HepG2 (cell line): ENCODE results near the gene GPRIN1. TPM values are rescaled to one million over a fixed set of nuclear protein-coding genes. Genes with fewer than 3 reads are reported as not detected.

ENCODE experiments used
- ATAC-seq: fragments of 200-7000 bp; cut with Tn5 transposase; 3 replicates; pipeline ENCODE4 v1.9.1; 2020; ENCODE audit warnings: mild to moderate bottlenecking, moderate library complexity
- BruUV-seq: library from RNA; stranded (reverse); fragments of 400-500 nt; replicated peaks from 2 replicates; lab custom pipeline; 2021; lab: Mats Ljungman, UMichigan
- CTCF ChIA-PET: fragments of 300-600 bp; formaldehyde crosslinking; extraction: SDS; loops from one replicate; lab custom pipeline; 2021; ENCODE audit warnings: low total read pairs, inconsistent platforms, low intra/inter-chr PET ratio; lab: Yijun Ruan, JAX
- POLR2A ChIA-PET: fragments of 350-600 bp; sonication (Branson Sonifier 250); formaldehyde crosslinking; loops from one replicate; lab custom pipeline; 2020; ENCODE audit warnings: antibody characterized with exemption, inconsistent platforms; lab: Yijun Ruan, JAX
- DNase-seq: peaks from one replicate; pipeline ENCODE4 v3.0.0-alpha.2; 2015; ENCODE audit warnings: low spot score
- FAIRE-seq: peaks from 3 replicates; lab custom pipeline; 2011; peaks lifted over from hg19 to GRCh38; lab: Jason Lieb, UNC
- H2AFZ ChIP-seq: one replicate; pipeline ENCODE4 v1.6.1; 2011; ENCODE audit warnings: low read length, inconsistent platforms
- H3K27ac ChIP-seq: fragments of 300-600 bp; 3 replicates; pipeline ENCODE4 v1.8.0; 2011; ENCODE audit warnings: mixed run types, mild to moderate bottlenecking, mixed read lengths, low read length, inconsistent platforms; ENCODE audit not compliant: insufficient read depth; ENCODE audit errors: extremely low read length
- H3K27me3 ChIP-seq, 2 experiments: fragments of 200-600 bp in 1 of 2; 2 replicates in 1 of 2; 3 replicates in 1 of 2; pipeline versions ENCODE4 v1.6.0 to v1.8.0; 2011; ENCODE audit warnings: low read length in 2 of 2, mild to moderate bottlenecking in 2 of 2, moderate library complexity in 2 of 2, inconsistent platforms in 1 of 2; ENCODE audit not compliant: insufficient read depth in 2 of 2, control insufficient read depth in 1 of 2
- H3K36me3 ChIP-seq, 2 experiments: fragments of 200-600 bp in 1 of 2; replicated peaks in 1 of 2; 2 replicates in 1 of 2; 3 replicates in 1 of 2; pipeline versions ENCODE4 v1.5.1 to v1.8.0; 2011; ENCODE audit warnings: low read length in 2 of 2, inconsistent platforms in 1 of 2; ENCODE audit not compliant: insufficient read depth in 2 of 2, control insufficient read depth in 1 of 2
- H3K4me1 ChIP-seq: 2 replicates; pipeline ENCODE4 v1.5.1; 2012; ENCODE audit warnings: low read length, inconsistent platforms; ENCODE audit not compliant: insufficient read depth
- H3K4me2 ChIP-seq: 2 replicates; pipeline ENCODE4 v1.6.0; 2011; ENCODE audit warnings: low read depth, low read length, inconsistent platforms
- H3K4me3 ChIP-seq, 3 experiments: fragments of 200-600 bp in 1 of 3; sonication (generic), shearing (Covaris generic) in 1 of 3; replicated peaks in 1 of 3; 2 replicates each; pipeline ENCODE4 v1.5.1; 2011 to 2016; ENCODE audit warnings: low read length in 3 of 3, inconsistent platforms in 2 of 3, low read depth in 2 of 3, mild to moderate bottlenecking in 2 of 3, control low read depth in 1 of 3, mixed read lengths in 1 of 3; ENCODE audit not compliant: insufficient read depth in 1 of 3
- H3K79me2 ChIP-seq: one replicate; pipeline ENCODE4 v1.6.1; 2011; ENCODE audit warnings: low read length, inconsistent platforms; ENCODE audit not compliant: insufficient read depth
- H3K9ac ChIP-seq: 2 replicates; pipeline ENCODE4 v1.6.0; 2011; ENCODE audit warnings: mild to moderate bottlenecking, low read depth, low read length, inconsistent platforms; ENCODE audit not compliant: insufficient read depth
- H3K9me3 ChIP-seq: 2 replicates; pipeline ENCODE4 v1.5.1; 2012; ENCODE audit warnings: mild to moderate bottlenecking, low read length
- H4K20me1 ChIP-seq: 2 replicates; pipeline ENCODE4 v1.6.0; 2011; ENCODE audit warnings: inconsistent platforms, mild to moderate bottlenecking, low read length, moderate library complexity; ENCODE audit not compliant: insufficient read depth
- AGO2 ChIP-seq: fragments of 200-400 bp; formaldehyde crosslinking; optimal IDR thresholded peaks from 2 replicates; pipeline ENCODE3; 2017; ENCODE audit warnings: mild to moderate bottlenecking, low read depth, low read length, moderate library complexity
- MATR3 ChIP-seq: sonication (generic); formaldehyde crosslinking; IDR thresholded peaks from 2 replicates; pipeline ENCODE4 v1.4.0; 2020; ENCODE audit warnings: missing genetic modification reagents
- MAZ ChIP-seq, 2 experiments: sonication (generic) in 1 of 2; formaldehyde crosslinking in 1 of 2; IDR thresholded peaks; 2 replicates each; pipeline versions ENCODE4 v1.5.0 to v1.6.1; 2012 to 2020; ENCODE audit warnings: low read depth in 2 of 2, mild to moderate bottlenecking in 2 of 2, borderline replicate concordance in 1 of 2, improper control_type of control experiment in 1 of 2, low read length in 1 of 2, missing genetic modification reagents in 1 of 2, moderate library complexity in 1 of 2
- NFE2 ChIP-seq: sonication (generic); formaldehyde crosslinking; IDR thresholded peaks from 2 replicates; pipeline ENCODE4 v1.4.0; 2020; ENCODE audit warnings: missing genetic modification reagents
- RBFOX2 ChIP-seq: fragments of 200-400 bp; formaldehyde crosslinking; IDR thresholded peaks from 2 replicates; pipeline ENCODE4 v1.6.1; 2017; ENCODE audit warnings: low read depth, mild to moderate bottlenecking, low read length
- SSRP1 ChIP-seq: IDR thresholded peaks from 2 replicates; pipeline ENCODE4 v1.6.1; 2016; ENCODE audit warnings: control low read depth
- YY1 ChIP-seq: IDR thresholded peaks from 2 replicates; pipeline ENCODE4 v1.6.1; 2011; ENCODE audit warnings: low read length, low read depth, moderate library complexity, mild to moderate bottlenecking; ENCODE audit not compliant: insufficient read depth, insufficient replicate concordance
- ZBTB42 ChIP-seq: sonication (generic); formaldehyde crosslinking; IDR thresholded peaks from 2 replicates; pipeline ENCODE4 v1.5.0; 2020; ENCODE audit warnings: mild to moderate bottlenecking, missing genetic modification reagents
- ZMYM3 ChIP-seq: sonication (generic); formaldehyde crosslinking; IDR thresholded peaks from 2 replicates; pipeline ENCODE4 v1.5.1; 2020; ENCODE audit warnings: mild to moderate bottlenecking, missing genetic modification reagents
- ZSCAN22 ChIP-seq: sonication (generic); formaldehyde crosslinking; IDR thresholded peaks from 2 replicates; pipeline ENCODE4 v1.4.0; 2020; ENCODE audit warnings: mild to moderate bottlenecking, missing genetic modification reagents
- WGBS: methylation state at CpG from one replicate; pipeline ENCODE4 v1.1.6; 2017; ENCODE audit warnings: low lambda C conversion rate; 5-methylcytosine and 5-hydroxymethylcytosine counted together
- in situ Hi-C: cut with HindIII; loops from 2 replicates; pipeline ENCODE4 v1.10.0; 2017; ENCODE audit warnings: low pct_unique_long_range_greater_than_20kb; ENCODE audit not compliant: extremely low pct_ligation_motif_present
- intact Hi-C: fragments of 100-400 bp; cut with micrococcal nuclease; formaldehyde crosslinking; loops from one replicate; pipeline ENCODE4 v1.10.0; 2022; ENCODE audit not compliant: unreplicated experiment
- polyA plus RNA-seq, 8 experiments: library from polyadenylated mRNA; depleted of rRNA in 3 of 8; stranded (reverse) in 7 of 8; unstranded in 1 of 8; fragments of >200 nt; fragmentation: Illumina TruSeq in 4 of 8; extraction: Trizol in 4 of 8; gene quantifications; 2 replicates each; pipeline versions ENCODE4 v1.2.1 to v1.2.3, GENCODE V29; 2011 to 2016; ENCODE audit warnings: low read depth in 4 of 8, missing spikeins in 1 of 8, mixed read lengths in 1 of 8; ENCODE audit not compliant: insufficient read depth in 1 of 8
- total RNA-seq, 5 experiments: library from RNA; depleted of rRNA; stranded (reverse); fragments of >200 nt; fragmentation: Illumina TruSeq; extraction: Trizol; gene quantifications; 2 replicates each; pipeline ENCODE4 v1.2.3, GENCODE V29; 2016; ENCODE audit warnings: low read depth in 1 of 5
- TF ChIP-seq, protein P1 (sequence below): sonication (generic); formaldehyde crosslinking; IDR thresholded peaks from 2 replicates; pipeline ENCODE4 v1.4.0; 2020; ENCODE audit warnings: mild to moderate bottlenecking, low read depth, missing genetic modification reagents
- TF ChIP-seq, protein P2 (sequence below): sonication (generic); formaldehyde crosslinking; IDR thresholded peaks from 2 replicates; pipeline ENCODE4 v1.5.0; 2020; ENCODE audit warnings: missing genetic modification reagents
- TF ChIP-seq, protein P3 (sequence below): sonication (generic); formaldehyde crosslinking; IDR thresholded peaks from 2 replicates; pipeline ENCODE4 v1.8.0; 2022; ENCODE audit warnings: missing genetic modification reagents, mild to moderate bottlenecking, borderline replicate concordance

GPRIN1 gene
- total and polyA plus RNA-seq, 2 of the 13 experiments (the other 11 are each of a cell fraction or from before 2014, with no cell fraction given) = 0.32 to 2.0 TPM

DNA sequence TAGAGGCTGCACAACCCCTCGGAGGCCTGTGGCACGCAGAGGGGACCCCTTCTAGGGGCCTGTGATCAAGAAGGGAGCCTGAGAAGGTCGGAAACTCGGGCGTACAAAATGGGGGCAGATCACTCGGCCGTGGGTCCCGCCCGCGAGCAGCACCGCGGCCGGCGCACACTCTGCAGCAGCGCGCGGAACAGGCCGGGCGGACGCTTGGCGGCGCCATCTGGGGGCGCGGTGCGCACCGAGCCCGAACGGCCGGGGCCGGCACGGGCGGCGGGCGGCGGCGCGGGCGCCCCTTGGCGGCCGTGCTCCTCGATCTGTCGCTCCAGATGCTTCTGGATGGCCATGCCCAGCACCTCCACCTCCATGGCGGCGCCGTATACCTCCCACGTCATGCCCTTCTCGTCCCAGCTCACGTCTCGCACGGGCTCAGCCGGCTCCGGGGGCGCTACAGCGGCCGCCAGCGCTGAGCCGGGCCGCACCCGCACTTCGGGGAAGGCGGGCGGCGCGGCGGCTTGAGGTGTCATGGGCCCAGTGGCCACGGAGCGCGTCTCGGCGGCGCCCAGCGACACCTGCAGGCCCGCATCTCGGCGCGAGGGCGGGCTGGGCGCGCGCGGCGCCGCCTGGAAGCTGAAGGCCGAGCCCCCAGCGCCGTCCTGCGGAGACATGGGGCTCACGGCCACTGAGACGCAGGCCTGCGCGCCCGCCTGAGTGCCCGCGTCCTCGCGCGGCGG, 13.1 kb downstream of the GPRIN1 start (continued):
- no peak for TF ChIP-seq MAZ (IDR thresholded peaks at IDR 0.05; ENCODE audit: borderline replicate concordance, low read depth, low read length)
- TF ChIP-seq MAZ (CRISPR knock-in tag; IDR thresholded peaks at IDR 0.05; ENCODE audit: low read depth) = no peak
- no peak for TF ChIP-seq MATR3 (CRISPR knock-in tag)
- TF ChIP-seq, protein P1, sequence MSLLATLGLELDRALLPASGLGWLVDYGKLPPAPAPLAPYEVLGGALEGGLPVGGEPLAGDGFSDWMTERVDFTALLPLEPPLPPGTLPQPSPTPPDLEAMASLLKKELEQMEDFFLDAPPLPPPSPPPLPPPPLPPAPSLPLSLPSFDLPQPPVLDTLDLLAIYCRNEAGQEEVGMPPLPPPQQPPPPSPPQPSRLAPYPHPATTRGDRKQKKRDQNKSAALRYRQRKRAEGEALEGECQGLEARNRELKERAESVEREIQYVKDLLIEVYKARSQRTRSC (CRISPR knock-in tag) = no peak
- TF ChIP-seq AGO2 = peak; percentile 15
- peak; percentile 42 for TF ChIP-seq YY1

DNA sequence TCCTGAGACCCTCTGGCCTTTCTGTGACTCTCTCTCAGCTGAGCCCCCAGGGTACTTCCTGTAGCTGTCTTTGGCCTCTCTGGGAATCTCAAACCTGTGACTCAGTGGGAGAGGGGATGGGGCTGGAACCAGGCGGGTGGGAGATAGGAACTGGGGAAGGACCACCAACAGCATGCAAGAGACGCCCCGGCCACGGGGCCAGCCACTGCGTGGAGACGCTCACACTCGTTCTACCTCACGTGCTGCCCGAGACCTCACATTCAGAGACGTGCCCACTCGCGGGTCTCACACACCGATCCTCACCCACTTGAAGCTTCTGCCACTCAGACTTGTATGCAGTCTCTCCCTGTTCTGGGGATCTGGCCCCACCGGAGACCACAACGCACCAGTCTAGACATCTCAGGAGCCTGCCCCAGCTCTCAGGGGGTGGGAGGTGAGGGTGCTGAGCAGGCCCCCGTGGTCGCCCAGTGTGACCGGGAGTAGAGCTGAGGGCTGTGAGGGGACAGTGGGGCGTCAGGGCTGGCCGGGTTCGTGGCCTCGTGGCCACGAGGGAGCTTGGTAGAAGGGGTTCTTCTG, 13.8 kb downstream of the GPRIN1 start:
- no peaks in the 10 kb centered on the region; the same call in 1 of the 2 replicates for H3K9me3 ChIP-seq
- POLR2A ChIA-PET = no interaction called here
- no peaks in the 10 kb centered on the region for H3K4me1 ChIP-seq
- H3K4me3 ChIP-seq = peak overlapping the region in 1 of 3 experiments; percentile 40; a peak in 1 of 6 replicates
- peak overlapping the region; percentile 39; the same call in 1 of the 2 replicates for H3K4me2 ChIP-seq
- no peaks in the 10 kb centered on the region; a peak in 1 of 5 replicates for H3K27me3 ChIP-seq
- no peak for DNase-seq
- intact Hi-C loops = no loop called here
- H3K27ac ChIP-seq = no peak overlapping the region
- FAIRE-seq = no peak
- 0 out of 2 replicates have a peak, but pooled peaks cover 1% of the 10 kb centered on the region for H4K20me1 ChIP-seq
- H3K36me3 ChIP-seq = peaks cover 0 to 9% of the 10 kb centered on the region in 2 experiments; a peak in 1 of 5 replicates
- H3K9ac ChIP-seq = no peak overlapping the region
- 95% methylated on average over 22 of the region's 23 CpGs for WGBS
- no peaks in the 10 kb centered on the region for H3K79me2 ChIP-seq
- CTCF ChIA-PET = no interaction called here
- in situ Hi-C loops = loop anchor here (25.0 kb wide), 1 partner anchor 859 kb away; no protein-coding TSS in a partner anchor
- no peak for ATAC-seq
- BruUV-seq = no TSS peak
- no peak overlapping the region for H2AFZ ChIP-seq
- TF ChIP-seq, protein P2, sequence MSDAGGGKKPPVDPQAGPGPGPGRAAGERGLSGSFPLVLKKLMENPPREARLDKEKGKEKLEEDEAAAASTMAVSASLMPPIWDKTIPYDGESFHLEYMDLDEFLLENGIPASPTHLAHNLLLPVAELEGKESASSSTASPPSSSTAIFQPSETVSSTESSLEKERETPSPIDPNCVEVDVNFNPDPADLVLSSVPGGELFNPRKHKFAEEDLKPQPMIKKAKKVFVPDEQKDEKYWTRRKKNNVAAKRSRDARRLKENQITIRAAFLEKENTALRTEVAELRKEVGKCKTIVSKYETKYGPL (CRISPR knock-in tag) = no peak
- no peak for TF ChIP-seq ZMYM3
- no peak for TF ChIP-seq ZSCAN22 (CRISPR knock-in tag)
- no peak for TF ChIP-seq SSRP1 (CRISPR knock-in tag)
- no peak for TF ChIP-seq NFE2 (CRISPR knock-in tag)
- TF ChIP-seq ZBTB42 (CRISPR knock-in tag) = no peak
- TF ChIP-seq, protein P3, sequence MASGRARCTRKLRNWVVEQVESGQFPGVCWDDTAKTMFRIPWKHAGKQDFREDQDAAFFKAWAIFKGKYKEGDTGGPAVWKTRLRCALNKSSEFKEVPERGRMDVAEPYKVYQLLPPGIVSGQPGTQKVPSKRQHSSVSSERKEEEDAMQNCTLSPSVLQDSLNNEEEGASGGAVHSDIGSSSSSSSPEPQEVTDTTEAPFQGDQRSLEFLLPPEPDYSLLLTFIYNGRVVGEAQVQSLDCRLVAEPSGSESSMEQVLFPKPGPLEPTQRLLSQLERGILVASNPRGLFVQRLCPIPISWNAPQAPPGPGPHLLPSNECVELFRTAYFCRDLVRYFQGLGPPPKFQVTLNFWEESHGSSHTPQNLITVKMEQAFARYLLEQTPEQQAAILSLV (CRISPR knock-in tag) = no peak
- TF ChIP-seq RBFOX2 = no peak
